Cerebellar cortex (tissue), 1 donor: ENCODE results near the gene APOBEC3H.

Experiments used
- DNase-seq: peaks from one replicate; pipeline ENCODE4 v3.0.0-alpha.2; 2015; ENCODE audit warnings: low spot score

The APOBEC3H gene

GRCh38 chr22:39135092-39135896 is 38.2 kb downstream of the APOBEC3H start:
- peak; percentile 51 for DNase-seq

- DNase-seq: no peak
Observed at GRCh38 chr22:39136317-39136716, 39.3 kb downstream of the APOBEC3H start.

- no peak for DNase-seq
Observed at GRCh38 chr22:39138357-39138997, 41.4 kb downstream of the APOBEC3H start.

GRCh38 chr22:39139933-39140332 is 42.9 kb downstream of the APOBEC3H start:
- no peak for DNase-seq

GRCh38 chr22:39142088-39142680 is 45.1 kb downstream of the APOBEC3H start:
- DNase-seq: no peak

GRCh38 chr22:39144101-39144767 is 47.2 kb downstream of the APOBEC3H start:
- DNase-seq: peak; percentile 40

GRCh38 chr22:39146256-39147101 is 49.4 kb downstream of the APOBEC3H start:
- no peak for DNase-seq

- DNase-seq: no peak
Observed at GRCh38 chr22:39147335-39148025, 50.4 kb downstream of the APOBEC3H start.

GRCh38 chr22:39148026-39148726 is 51.1 kb downstream of the APOBEC3H start:
- no peak for DNase-seq

- DNase-seq: peak; percentile 51
Observed at GRCh38 chr22:39148727-39149535, 51.9 kb downstream of the APOBEC3H start.

- peak; percentile 58 for DNase-seq
Observed at GRCh38 chr22:39149915-39150847, 53.1 kb downstream of the APOBEC3H start.

GRCh38 chr22:39150848-39151215 is 53.8 kb downstream of the APOBEC3H start:
- peak; percentile 61 for DNase-seq

GRCh38 chr22:39151329-39151975 is 54.4 kb downstream of the APOBEC3H start:
- no peak for DNase-seq

GRCh38 chr22:39152024-39152510 is 55.0 kb downstream of the APOBEC3H start:
- DNase-seq: no peak

GRCh38 chr22:39152511-39153219 is 55.6 kb downstream of the APOBEC3H start, which contains the start of gene CBX7:
TSS of gene CBX7 (minus strand) at chr22:39152680. CDS start at chr22:39152444, 236 bp downstream.
- peak; percentile 90 for DNase-seq

GRCh38 chr22:39153220-39153717 is 56.2 kb downstream of the APOBEC3H start:
- no peak for DNase-seq
